ENCODE results near the gene ST8SIA3.
"Not testable (repeated sequence)": the region's sequence is repeated elsewhere in the genome, so short reads cannot be mapped to it uniquely, and the experiment has no call there.

ST8SIA3 gene

DNA sequence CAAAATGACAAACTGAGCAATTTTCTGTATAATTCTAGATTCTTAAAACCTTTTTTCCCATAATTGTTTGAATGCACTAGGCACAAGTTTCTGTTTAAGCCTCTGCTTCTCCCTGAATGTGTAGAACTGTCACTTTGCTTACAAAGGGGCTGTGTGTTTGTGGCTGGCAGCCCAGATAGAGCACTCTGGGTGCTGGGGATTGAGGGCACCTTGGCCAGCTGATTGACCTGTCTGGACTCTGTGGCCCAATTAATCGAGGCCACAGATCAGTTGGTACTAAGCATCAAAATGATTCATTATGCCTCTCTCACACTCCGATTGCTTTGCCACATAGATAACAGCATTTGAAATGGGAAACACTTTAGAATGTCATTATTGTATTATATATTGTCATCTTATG is 12.1 kb downstream of the ST8SIA3 start:
- no peak for DNase-seq (ENCODE audit: low read depth in 1 of 2, low spot score in 1 of 2)

GRCh38 chr18:57366528-57367081 is 14.2 kb downstream of the ST8SIA3 start:
- no peak for DNase-seq (ENCODE audit: low read depth in 1 of 2, low spot score in 1 of 2)

DNA sequence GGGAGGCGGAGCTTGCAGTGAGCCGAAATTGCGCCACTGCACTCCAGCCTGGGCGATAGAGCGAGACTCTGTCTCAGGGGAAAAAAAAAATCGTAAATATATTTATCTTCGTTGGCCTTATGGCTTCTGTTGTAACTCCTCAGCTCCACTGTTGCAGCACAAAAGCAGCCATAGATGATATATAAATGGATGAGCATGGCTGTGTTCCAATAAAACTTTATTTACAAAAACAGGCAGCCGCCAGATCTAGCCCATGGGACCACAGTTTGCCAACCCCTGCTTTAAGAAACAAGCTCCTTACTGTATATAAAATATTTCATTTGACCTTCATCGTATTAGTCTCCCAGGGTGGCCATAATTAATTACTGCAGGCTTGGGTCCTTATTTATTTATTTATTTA is 20.1 kb downstream of the ST8SIA3 start:
- DNase-seq (ENCODE audit: low read depth in 1 of 2, low spot score in 1 of 2), result no peak

DNA sequence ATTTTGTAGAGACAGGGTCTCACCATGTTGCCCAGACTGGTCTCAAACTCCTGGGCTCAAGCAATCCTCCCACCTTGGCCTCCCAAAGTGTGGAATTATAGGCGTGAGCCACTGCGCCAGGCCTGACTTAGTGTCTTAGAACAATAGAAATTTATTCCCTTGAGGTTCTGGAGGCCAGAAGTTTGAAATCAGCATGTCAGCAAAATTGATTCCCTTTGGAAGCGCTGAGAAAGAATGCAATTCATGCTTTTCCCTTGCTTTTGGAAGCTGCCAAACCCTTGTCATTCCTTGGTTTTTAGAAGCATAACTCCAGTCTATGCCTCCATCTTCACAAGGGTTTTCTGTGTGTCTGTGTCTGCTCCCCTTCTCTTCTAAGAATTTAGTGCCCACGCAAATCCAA is 20.7 kb downstream of the ST8SIA3 start:
- DNase-seq (ENCODE audit: low read depth in 1 of 2, low spot score in 1 of 2), result no peak

GRCh38 chr18:57376503-57376902 is 24.1 kb downstream of the ST8SIA3 start:
- no peak for DNase-seq (ENCODE audit: low read depth in 1 of 2, low spot score in 1 of 2)

- DNase-seq (ENCODE audit: low read depth in 1 of 2, low spot score in 1 of 2), result no peak
Measured at GRCh38 chr18:57389271-57389670, 36.9 kb downstream of the ST8SIA3 start.

GRCh38 chr18:57390044-57390443 is 37.7 kb downstream of the ST8SIA3 start:
- no peak for DNase-seq (ENCODE audit: low read depth in 1 of 2, low spot score in 1 of 2)

- not testable (repeated sequence) for DNase-seq (ENCODE audit: low read depth in 1 of 2, low spot score in 1 of 2)
Measured at GRCh38 chr18:57394749-57395148, 42.4 kb downstream of the ST8SIA3 start.

DNA sequence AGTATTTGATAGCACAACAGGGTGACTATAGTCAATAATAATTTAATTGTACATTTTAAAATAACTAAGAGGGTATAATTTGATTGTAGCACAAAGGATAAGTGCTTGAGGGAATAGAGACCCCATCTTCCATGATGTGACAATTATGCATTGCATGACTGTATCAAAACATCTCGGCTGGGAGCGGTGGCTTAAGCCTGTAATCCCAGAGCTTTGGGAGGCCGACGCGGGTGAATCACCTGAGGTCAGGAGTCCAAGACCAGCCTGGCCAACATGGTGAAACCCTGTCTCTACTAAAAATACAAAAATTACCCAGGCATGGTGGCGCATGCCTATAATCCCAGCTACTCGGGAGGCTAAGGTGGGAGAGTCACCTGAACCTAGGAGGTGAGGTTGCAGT is 44.5 kb downstream of the ST8SIA3 start:
- not testable (repeated sequence) for DNase-seq (ENCODE audit: low read depth in 1 of 2, low spot score in 1 of 2)

GRCh38 chr18:57397440-57398132 is 45.2 kb downstream of the ST8SIA3 start:
- DNase-seq (ENCODE audit: low read depth in 1 of 2, low spot score in 1 of 2), result no peak

DNA sequence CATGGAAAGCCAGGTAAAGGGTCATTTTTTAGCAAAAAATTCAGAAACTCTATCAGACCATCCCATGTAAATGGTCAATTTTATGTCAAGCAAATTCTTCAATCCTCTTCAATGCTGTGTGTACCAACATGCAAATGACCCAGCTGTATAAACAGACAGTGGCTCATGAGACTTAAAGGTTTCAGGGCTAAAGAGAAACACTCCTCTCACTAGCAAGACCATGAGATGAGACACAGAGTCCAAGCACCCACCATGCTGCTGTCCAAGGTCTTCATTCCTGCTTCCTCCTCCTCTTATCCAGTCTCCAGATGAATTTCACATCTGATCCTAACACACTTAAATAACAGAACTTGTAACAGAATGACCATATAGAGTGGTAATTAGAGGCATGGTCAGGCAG is 52.0 kb downstream of the ST8SIA3 start:
- DNase-seq (ENCODE audit: low read depth in 1 of 2, low spot score in 1 of 2), result no peak

DNA sequence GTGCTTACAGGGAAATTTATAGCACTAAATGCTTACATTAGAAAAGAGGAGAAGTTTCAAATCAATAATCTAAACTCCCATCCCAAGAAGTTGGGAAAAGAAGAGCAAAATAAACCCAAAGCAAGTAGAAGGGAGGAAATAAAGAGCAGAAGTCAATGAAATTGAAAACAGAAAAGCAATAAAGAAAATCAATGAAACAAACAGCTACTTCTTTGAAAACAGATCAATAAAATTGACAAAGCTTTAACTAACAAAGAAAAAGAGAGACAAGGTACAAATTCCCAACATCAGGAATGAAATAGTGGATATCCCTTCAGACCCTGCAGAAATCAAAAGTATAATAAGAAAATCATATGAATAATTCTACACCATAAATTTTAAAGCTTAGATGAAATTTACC is 57.3 kb downstream of the ST8SIA3 start:
- no peak for DNase-seq (ENCODE audit: low read depth in 1 of 2, low spot score in 1 of 2)

DNA sequence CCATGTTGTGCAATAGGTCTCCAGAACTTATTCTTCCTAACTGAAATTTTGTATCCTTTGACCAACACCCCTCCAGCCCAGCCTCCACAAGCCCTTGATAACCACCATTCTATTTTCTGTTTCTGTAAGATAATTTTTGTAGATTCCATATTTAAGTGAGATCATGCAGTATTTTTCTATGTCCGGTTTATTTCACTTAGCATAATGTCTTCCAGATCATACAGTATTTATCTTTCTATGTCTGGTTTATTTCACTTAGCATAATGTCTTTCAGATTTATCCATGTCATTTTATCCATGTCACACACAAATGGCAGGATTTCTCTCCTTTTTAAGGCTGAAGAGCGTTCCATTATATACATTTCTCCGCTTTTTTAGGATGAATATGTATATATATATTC is 58.4 kb downstream of the ST8SIA3 start:
- DNase-seq (ENCODE audit: low read depth in 1 of 2, low spot score in 1 of 2), result no peak

DNA sequence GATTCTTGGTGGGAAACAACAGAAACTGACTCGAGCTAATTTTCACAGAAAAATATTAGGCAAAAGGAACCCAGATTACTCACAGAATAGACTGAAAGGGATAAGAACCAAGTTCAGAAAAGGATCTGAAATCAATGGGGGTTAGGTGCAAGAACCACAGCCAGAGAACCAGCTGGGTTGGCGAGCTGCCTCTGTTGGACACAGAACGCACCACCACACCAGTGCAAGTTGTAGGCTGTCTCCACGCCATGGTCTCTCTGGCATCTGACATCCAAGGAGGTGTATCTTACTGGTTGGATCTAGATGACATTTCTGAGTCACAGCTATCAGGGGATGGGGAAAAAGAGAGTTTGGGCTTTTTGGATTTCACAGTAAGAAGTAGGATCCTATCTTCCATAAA is 64.2 kb downstream of the ST8SIA3 start:
- no peak for DNase-seq (ENCODE audit: low read depth in 1 of 2, low spot score in 1 of 2)

All from activated T-helper 1 cell treated with anti-CD3 and anti-CD28 coated beads, Interleukin-2, amount 50 U/mL, for 16 hours (primary cell).